DMS 273 (cell line): Measurements from ENCODE around the gene MYL6B.

Source experiments
- DNase-seq: peaks from one replicate; lab custom pipeline; 2025; ENCODE audit not compliant: unreplicated experiment; lab: John Stamatoyannopoulos, UW

The MYL6B gene

DNA sequence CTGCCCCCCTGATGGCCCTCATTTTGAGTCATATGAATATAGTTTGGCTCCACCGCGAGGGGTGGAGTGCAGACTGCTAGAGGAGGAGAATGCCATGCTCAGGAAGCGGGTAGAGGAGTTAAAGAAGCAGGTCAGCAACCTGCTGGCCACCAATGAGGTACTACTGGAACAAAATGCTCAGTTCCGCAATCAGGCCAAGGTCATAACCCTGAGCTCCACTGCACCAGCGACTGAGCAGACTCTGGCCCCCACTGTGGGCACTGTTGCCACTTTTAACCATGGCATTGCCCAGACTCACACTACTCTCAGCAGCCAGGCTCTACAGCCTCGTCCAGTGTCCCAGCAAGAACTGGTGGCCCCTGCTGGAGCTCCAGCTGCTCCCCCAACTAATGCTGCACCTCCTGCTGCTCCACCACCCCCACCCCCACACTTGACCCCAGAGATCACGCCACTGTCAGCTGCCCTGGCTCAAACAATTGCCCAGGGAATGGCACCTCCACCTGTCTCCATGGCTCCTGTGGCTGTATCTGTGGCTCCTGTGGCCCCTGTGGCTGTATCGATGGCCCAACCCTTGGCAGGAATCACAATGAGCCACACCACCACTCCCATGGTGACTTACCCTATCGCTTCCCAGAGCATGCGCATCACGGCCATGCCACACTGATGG is 31.1 kb upstream of the MYL6B start:
- DNase-seq: no peak

DNA sequence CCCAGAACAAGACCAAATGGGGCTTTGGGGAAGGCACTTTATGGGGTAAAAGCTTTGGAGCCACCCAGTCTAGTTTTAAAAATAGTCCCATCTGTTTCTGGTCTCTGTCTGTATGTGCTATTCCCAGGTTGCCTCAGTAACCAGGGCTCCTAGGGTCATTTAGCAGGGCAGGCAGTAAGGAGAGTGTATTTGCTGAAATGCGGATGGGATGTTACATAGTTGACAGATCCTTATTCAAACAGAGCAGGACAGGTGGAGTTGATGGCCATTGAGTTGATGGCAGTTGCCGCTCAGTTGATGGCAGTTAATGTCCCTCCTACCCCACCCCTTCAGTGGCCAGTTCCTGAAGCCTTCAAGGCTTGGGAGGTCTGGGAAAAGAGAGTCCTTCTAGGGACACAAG is 29.8 kb upstream of the MYL6B start:
- DNase-seq: peak; percentile 52

DNA sequence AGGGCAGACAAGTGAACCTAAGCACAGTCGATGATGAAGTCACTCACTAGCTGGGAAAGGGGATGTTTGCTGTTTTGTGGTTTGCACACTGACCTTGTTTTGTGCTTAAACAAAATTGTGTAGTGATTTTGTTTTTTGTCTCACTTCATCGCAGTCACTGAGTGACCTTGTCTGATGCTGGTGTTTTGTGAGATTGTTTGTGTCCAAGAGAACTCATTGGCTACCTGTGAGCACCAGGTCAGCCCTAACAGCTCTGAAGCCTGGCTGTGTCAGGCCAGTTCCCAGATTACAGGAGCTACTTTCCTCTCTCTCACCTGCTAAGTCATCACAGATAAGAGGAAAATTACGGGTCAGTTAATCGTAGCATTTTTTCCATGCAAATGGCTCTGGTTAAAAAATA is 28.3 kb upstream of the MYL6B start:
- DNase-seq: no peak

DNA sequence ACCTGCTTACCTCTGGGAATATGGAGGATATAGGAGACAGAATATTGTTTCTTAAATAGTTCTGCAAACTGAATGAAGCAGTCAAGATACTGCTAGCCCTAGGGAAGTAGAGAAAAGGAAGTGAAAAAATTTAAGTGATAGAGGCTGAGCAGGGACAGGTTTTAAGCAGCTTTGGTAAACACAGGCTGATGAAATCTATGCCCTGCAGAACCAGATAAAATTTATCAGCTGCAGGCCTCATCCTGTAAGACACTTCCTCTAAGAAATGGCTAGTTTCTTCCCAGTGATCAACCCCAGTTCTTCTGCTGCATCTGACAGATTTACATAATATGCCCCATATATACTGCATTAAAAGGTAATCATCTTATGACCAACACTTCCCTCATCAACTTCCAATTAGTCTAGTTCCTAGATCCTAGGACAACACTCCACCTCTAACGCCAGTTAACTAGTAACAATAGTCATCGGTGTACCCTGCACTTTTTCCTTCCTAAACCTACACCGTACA is 25.6 kb upstream of the MYL6B start:
- no peak for DNase-seq

GRCh38 chr12:56127485-56127887 is 24.9 kb upstream of the MYL6B start:
- DNase-seq: no peak

DNA sequence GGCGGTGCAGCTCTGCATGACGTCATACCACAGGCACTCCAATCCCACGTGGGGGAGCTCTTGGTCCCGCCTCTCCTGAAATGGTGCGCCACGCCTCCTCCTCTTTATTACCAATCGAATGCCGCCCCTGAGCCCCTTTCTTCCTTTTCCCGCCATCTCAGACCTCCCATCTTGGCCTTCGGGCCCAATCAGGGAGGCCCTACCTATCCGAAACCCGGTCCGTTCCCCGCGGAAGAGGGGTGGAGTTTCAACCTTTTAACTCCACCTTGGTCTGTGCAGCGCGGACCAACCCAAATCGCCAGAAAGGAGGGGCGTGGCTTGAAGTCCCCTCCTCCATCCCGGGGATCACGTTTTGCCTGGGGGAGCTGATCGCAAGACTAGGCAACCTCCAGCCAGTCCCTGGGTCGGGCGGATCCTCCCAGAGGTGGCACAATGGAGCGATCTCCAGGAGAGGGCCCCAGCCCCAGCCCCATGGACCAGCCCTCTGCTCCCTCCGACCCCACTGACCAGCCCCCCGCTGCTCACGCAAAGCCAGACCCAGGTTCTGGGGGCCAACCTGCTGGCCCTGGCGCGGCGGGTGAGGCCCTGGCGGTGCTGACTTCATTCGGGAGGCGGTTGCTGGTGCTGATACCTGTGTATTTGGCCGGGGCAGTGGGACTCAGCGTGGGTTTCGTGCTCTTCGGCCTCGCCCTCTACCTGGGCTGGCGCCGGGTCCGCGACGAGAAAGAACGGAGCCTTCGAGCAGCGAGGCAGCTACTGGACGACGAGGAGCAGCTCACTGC is 24.3 kb upstream of the MYL6B start, which contains the start of gene ESYT1:
TSS of gene ESYT1 (plus strand) at position 380 of the 782 bp plus-strand sequence. CDS start at position 433, 53 bp downstream.
- DNase-seq: peak; percentile 99

DNA sequence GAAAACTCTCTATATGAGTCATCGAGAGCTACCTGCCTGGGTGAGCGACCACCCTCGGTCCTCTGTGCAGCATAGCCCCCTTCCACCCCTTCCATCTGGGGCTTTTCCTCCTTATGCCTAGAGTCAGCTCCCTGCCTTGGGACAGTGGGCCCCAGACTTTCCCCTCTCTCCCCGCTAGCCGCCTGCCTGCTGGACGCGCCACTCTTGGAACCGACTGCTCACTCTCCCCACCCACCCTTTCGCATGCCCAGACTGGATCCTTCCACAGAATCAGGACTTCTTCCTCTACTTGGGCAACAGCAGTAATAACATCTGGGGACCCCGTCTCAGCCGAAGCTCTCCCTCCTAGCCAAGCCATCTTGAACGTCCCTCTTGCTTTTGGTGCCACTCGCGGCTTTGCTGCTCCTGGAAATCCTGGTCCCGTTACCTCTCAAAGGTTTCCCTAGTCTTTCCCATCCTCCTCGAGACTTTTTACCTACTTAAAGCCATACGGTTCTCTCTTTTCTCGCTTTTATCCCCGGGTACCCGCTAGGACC is 23.6 kb upstream of the MYL6B start:
- peak; percentile 54 for DNase-seq

- peak; percentile 55 for DNase-seq
Observed at GRCh38 chr12:56129206-56129941, 23.0 kb upstream of the MYL6B start.

GRCh38 chr12:56129942-56130495 is 22.4 kb upstream of the MYL6B start:
- DNase-seq: no peak

GRCh38 chr12:56130876-56131275 is 21.5 kb upstream of the MYL6B start:
- DNase-seq: no peak

DNA sequence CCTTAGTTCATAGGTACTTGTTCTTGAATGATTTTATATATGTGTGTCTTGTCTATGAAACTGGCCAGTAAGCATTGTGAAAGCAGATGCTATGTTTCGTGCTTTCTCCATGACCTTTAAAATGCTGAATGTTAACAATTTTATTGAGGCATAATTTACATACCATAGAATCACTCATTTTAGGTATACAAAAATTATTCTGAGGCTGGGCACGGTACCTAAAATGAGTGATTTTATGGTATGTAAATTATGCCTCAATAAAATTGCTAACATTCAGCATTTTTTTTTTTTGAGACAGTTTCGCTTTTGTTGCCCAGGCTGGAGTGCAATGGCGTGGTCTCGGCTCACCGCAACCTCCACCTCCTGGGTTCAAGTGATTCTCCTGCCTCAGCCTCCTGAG is 17.5 kb upstream of the MYL6B start:
- no peak for DNase-seq

GRCh38 chr12:56137853-56138571 is 14.4 kb upstream of the MYL6B start:
- DNase-seq: no peak

DNA sequence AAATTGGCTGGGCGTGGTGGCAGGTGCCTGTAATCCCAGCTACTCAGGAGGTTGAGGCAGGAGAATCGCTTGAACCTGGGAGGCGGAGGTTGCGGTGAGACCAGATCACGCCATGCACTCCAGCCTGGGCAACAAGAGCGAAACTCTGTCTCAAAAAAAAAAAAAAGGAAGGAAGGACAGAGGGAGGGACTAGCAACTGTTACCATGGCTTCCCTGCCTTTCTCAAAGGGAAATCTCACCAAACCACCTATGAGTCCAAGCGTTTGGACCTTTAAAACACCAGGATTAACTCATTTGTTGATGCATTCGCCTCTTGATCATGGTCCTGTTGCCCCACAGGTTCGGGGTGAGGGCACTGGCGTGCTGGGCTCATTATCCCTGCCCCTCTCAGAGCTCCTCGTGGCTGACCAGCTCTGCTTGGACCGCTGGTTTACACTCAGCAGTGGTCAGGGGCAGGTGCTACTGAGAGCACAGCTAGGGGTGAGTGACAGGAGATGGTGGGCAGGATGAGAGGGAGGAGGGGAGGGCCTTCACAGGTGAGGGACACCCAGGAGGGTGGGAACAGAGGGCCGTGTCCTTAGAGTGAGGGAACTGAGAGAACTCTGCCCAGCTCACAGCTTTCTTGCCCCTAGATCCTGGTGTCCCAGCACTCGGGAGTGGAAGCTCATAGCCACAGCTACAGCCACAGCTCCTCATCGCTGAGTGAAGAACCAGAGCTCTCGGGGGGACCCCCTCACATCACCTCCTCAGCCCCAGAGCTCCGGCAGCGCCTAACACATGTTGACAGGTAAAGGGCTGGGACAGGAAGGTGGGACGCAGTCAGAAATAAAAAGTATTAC is 10.2 kb upstream of the MYL6B start:
- DNase-seq: no peak

DNA sequence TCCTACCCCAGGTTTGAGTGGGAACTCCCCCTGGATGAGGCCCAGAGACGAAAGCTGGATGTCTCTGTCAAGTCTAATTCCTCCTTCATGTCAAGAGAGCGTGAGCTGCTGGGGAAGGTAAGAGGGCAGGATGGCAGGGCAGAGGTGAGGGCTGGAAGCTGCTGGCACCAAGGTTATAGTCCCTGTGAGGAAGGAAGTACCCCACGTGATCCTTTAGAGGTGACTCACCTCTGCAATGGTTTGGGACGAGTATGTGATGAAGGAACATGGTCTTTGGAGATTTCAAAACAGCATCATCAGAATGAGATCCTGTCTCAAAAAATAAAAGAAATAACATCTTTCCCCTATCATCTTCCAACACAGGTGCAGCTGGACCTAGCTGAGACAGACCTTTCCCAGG is 9.2 kb upstream of the MYL6B start:
- DNase-seq: no peak

DNA sequence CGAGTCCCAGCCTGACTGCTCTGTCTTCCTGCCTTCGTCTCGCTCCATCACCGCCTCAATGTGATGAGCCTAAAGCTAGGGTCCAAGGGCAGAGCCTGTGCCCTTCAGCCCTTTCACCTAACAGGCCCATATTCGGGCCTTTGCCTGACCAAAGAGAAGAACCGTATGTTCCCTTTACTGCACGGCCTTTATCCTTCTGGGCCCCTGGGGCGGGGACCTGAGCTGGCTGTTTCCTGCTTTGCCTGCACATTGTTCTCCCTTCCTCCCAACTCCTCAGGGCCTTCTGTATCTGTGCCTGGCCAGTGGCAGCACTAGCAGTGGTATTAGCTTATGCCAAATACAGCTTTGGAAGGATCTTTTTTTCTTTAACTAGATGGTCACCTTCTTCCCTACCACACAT is 8.5 kb upstream of the MYL6B start:
- no peak for DNase-seq

- no peak for DNase-seq
Observed at GRCh38 chr12:56145217-56145616, 7.2 kb upstream of the MYL6B start.

GRCh38 chr12:56146492-56147460 is 5.6 kb upstream of the MYL6B start:
- DNase-seq: peak; percentile 13

- peak; percentile 15 for DNase-seq
Observed at GRCh38 chr12:56150563-56150962, 1.8 kb upstream of the MYL6B start.
